Neural cell (in vitro differentiated cells): Measurements from ENCODE around the gene LMOD1. TPM values are rescaled to one million over a fixed set of nuclear protein-coding genes. Genes with fewer than 3 reads are reported as not detected.

Experiments used
- H2AFZ ChIP-seq: fragments of 200-600, 300-800 bp; sonication (generic), shearing (Covaris generic); 2 replicates; pipeline ENCODE4 v1.6.0; 2014; ENCODE audit warnings: low read depth, mild to moderate bottlenecking, antibody characterized with exemption, low read length, moderate library complexity
- H3F3A ChIP-seq: fragments of 200-600 bp; shearing (Covaris generic); 2 replicates; pipeline ENCODE4 v1.6.1; 2016; ENCODE audit warnings: mild to moderate bottlenecking, moderate library complexity, mixed read lengths, antibody characterized with exemption, low read length; ENCODE audit not compliant: insufficient read depth, poor library complexity, severe bottlenecking
- H3K27ac ChIP-seq: fragments of 200-600, 300-800 bp; sonication (generic), shearing (Covaris generic); 2 replicates; pipeline ENCODE4 v1.5.1; 2014; ENCODE audit warnings: mild to moderate bottlenecking, low read length, moderate library complexity
- H3K27me3 ChIP-seq: fragments of 300-800, 200-600 bp; sonication (generic), shearing (Covaris generic); 2 replicates; pipeline ENCODE4 v1.6.0; 2014; ENCODE audit warnings: mild to moderate bottlenecking, low read depth, low read length, moderate library complexity; ENCODE audit not compliant: insufficient read depth
- H3K36me3 ChIP-seq: fragments of 300-800, 200-600 bp; sonication (generic), shearing (Covaris generic); 2 replicates; pipeline ENCODE4 v1.5.1; 2014; ENCODE audit warnings: mild to moderate bottlenecking, antibody characterized with exemption, low read length, moderate library complexity; ENCODE audit not compliant: insufficient read depth
- H3K4me2 ChIP-seq: fragments of 300-800, 200-600 bp; sonication (generic), shearing (Covaris generic); 2 replicates; pipeline ENCODE4 v1.6.0; 2014; ENCODE audit warnings: mild to moderate bottlenecking, low read length
- H3K4me3 ChIP-seq: fragments of 300-800, 200-600 bp; sonication (generic), shearing (Covaris generic); 2 replicates; pipeline ENCODE4 v1.5.1; 2014; ENCODE audit warnings: mild to moderate bottlenecking, low read length, moderate library complexity
- H3K79me2 ChIP-seq: fragments of 200-600 bp; shearing (Covaris generic); replicated peaks from 2 replicates; pipeline ENCODE4 v1.6.0; 2014; ENCODE audit warnings: mild to moderate bottlenecking, low read length, moderate library complexity; ENCODE audit not compliant: insufficient read depth
- H3K9ac ChIP-seq: fragments of 300-800, 200-600 bp; sonication (generic), shearing (Covaris generic); 2 replicates; pipeline ENCODE4 v1.6.1; 2016; ENCODE audit warnings: mild to moderate bottlenecking, low read length, mixed read lengths
- H3K9me2 ChIP-seq: fragments of 200-600 bp; shearing (Covaris generic); 2 replicates; pipeline ENCODE4 v1.6.1; 2016; ENCODE audit warnings: mild to moderate bottlenecking, low read length, mixed read lengths; ENCODE audit not compliant: insufficient read depth
- H3K9me3 ChIP-seq: fragments of 200-600, 300-800 bp; sonication (generic), shearing (Covaris generic); 2 replicates; pipeline ENCODE4 v1.6.1; 2016; ENCODE audit warnings: mild to moderate bottlenecking, mixed run types, low read length, moderate library complexity, mixed read lengths
- H4K20me1 ChIP-seq: fragments of 200-600 bp; shearing (Covaris generic); 2 replicates; pipeline ENCODE4 v1.6.1; 2016; ENCODE audit warnings: mild to moderate bottlenecking, mixed run types; ENCODE audit not compliant: insufficient read depth
- CTCF ChIP-seq: fragments of 450-650 bp; IDR thresholded peaks from 2 replicates; pipeline ENCODE4 v1.5.1; 2014; ENCODE audit warnings: antibody characterized with exemption, mild to moderate bottlenecking, moderate library complexity; ENCODE audit not compliant: poor library complexity, severe bottlenecking
- EP300 ChIP-seq: fragments of 450-650 bp; conservative IDR thresholded peaks from 2 replicates; pipeline ENCODE4 v1.6.1; 2014; ENCODE audit warnings: antibody characterized with exemption, mild to moderate bottlenecking, moderate library complexity; ENCODE audit not compliant: poor library complexity, severe bottlenecking
- EZH2 ChIP-seq: fragments of 200-600, 300-800 bp; shearing (Covaris generic), sonication (generic); IDR thresholded peaks from 2 replicates; pipeline ENCODE4 v1.6.1; 2014; ENCODE audit warnings: antibody characterized with exemption, low read length, borderline replicate concordance, mild to moderate bottlenecking; ENCODE audit not compliant: insufficient read depth, poor library complexity, severe bottlenecking
- MXI1 ChIP-seq: fragments of 450-650 bp; conservative IDR thresholded peaks from 2 replicates; pipeline ENCODE4 v1.6.1; 2014; ENCODE audit warnings: antibody characterized with exemption, mild to moderate bottlenecking; ENCODE audit not compliant: poor library complexity, severe bottlenecking
- POLR2AphosphoS5 ChIP-seq: IDR thresholded peaks from 2 replicates; pipeline ENCODE4 v1.6.1; 2012
- RAD21 ChIP-seq: fragments of 450-650 bp; conservative IDR thresholded peaks from 2 replicates; pipeline ENCODE4 v1.6.1; 2014; ENCODE audit warnings: antibody characterized with exemption, mild to moderate bottlenecking, moderate library complexity
- SMC3 ChIP-seq: fragments of 450-650 bp; conservative IDR thresholded peaks from 2 replicates; pipeline ENCODE4 v1.6.1; 2014; ENCODE audit warnings: antibody characterized with exemption, mild to moderate bottlenecking, moderate library complexity; ENCODE audit not compliant: poor library complexity
- TAF1 ChIP-seq: IDR thresholded peaks from 2 replicates; pipeline ENCODE4 v1.6.1; 2012; ENCODE audit warnings: low read depth
- polyA plus RNA-seq: library from polyadenylated mRNA; depleted of rRNA; stranded (reverse); fragments of >200 nt; gene quantifications from 2 replicates; pipeline ENCODE4 v1.2.3, GENCODE V29; 2014
- TF ChIP-seq, protein P1 (sequence below): IDR thresholded peaks from 2 replicates; pipeline ENCODE4 v1.6.1; 2012; ENCODE audit warnings: borderline replicate concordance

LMOD1 gene
- polyA plus RNA-seq, 1 donor from 2014 or later, result not detected

DNA sequence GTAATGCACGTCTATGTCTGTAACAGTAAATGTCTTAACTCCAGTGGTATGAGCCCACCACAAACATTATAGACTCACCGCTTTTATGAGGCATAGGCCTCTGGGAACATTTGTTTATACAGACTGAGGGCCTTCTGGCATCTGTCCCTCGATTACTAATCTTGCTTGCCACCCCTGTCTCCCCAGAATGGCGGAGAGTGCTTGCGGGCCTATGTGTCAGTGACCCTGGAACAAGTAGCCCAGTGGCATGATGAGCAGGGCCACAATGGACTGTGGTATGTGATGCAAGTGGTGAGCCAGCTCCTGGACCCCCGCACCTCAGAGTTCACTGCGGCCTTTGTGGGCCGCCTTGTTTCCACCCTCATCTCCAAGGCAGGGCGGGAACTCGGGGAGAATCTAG, 76.0 kb downstream of the LMOD1 start:
- no peak overlapping the region for H3K9ac ChIP-seq
- H3K9me3 ChIP-seq, result no peaks in the 10 kb centered on the region
- no peaks in the 10 kb centered on the region for H3K9me2 ChIP-seq
- peaks cover 36% of the 10 kb centered on the region for H3K36me3 ChIP-seq
- no peaks in the 10 kb centered on the region for H3K27me3 ChIP-seq
- no peak for TF ChIP-seq POLR2AphosphoS5
- no peak for TF ChIP-seq MXI1
- TF ChIP-seq CTCF, result no peak
- no peak for TF ChIP-seq SMC3
- TF ChIP-seq EP300, result no peak
- TF ChIP-seq EZH2, result no peak
- TF ChIP-seq, protein P1, sequence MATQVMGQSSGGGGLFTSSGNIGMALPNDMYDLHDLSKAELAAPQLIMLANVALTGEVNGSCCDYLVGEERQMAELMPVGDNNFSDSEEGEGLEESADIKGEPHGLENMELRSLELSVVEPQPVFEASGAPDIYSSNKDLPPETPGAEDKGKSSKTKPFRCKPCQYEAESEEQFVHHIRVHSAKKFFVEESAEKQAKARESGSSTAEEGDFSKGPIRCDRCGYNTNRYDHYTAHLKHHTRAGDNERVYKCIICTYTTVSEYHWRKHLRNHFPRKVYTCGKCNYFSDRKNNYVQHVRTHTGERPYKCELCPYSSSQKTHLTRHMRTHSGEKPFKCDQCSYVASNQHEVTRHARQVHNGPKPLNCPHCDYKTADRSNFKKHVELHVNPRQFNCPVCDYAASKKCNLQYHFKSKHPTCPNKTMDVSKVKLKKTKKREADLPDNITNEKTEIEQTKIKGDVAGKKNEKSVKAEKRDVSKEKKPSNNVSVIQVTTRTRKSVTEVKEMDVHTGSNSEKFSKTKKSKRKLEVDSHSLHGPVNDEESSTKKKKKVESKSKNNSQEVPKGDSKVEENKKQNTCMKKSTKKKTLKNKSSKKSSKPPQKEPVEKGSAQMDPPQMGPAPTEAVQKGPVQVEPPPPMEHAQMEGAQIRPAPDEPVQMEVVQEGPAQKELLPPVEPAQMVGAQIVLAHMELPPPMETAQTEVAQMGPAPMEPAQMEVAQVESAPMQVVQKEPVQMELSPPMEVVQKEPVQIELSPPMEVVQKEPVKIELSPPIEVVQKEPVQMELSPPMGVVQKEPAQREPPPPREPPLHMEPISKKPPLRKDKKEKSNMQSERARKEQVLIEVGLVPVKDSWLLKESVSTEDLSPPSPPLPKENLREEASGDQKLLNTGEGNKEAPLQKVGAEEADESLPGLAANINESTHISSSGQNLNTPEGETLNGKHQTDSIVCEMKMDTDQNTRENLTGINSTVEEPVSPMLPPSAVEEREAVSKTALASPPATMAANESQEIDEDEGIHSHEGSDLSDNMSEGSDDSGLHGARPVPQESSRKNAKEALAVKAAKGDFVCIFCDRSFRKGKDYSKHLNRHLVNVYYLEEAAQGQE, result no peak
- no peak for TF ChIP-seq RAD21
- no peak for TF ChIP-seq TAF1
- H3K79me2 ChIP-seq, result no peaks in the 10 kb centered on the region
- H4K20me1 ChIP-seq, result no peaks in the 10 kb centered on the region
- H3K4me3 ChIP-seq, result no peak overlapping the region
- no peak overlapping the region for H2AFZ ChIP-seq
- no peak overlapping the region for H3K27ac ChIP-seq
- H3K4me2 ChIP-seq, result no peak overlapping the region
- H3F3A ChIP-seq, result no peaks in the 10 kb centered on the region

DNA sequence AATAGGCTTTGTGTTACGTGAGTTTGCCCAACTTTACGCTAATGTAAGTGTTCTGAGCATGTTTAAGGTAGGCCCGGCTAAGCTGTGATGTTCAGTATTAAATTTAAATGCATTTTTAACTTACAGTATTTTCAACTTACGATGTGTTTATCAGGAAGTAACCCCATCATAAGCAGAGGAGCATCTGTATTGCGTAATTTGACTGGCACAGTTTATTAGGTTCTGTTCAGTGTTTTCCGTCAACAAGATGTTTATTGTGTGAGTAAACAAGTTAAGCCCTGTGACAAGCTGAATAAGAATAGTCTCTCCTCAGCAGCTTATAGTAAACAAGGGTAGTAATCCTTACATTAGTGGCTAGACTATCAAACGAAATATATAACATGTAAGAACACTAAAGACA, 84.9 kb downstream of the LMOD1 start:
- H3K36me3 ChIP-seq, result peaks cover 7% of the 10 kb centered on the region
- no peak overlapping the region for H2AFZ ChIP-seq
- H3K79me2 ChIP-seq, result no peaks in the 10 kb centered on the region
- H3K9ac ChIP-seq, result no peak overlapping the region
- no peaks in the 10 kb centered on the region for H4K20me1 ChIP-seq
- no peak overlapping the region for H3K4me2 ChIP-seq
- no peaks in the 10 kb centered on the region for H3K9me2 ChIP-seq
- H3K27ac ChIP-seq, result no peak overlapping the region
- no peak overlapping the region for H3K4me3 ChIP-seq
- H3K9me3 ChIP-seq, result no peaks in the 10 kb centered on the region
- H3K27me3 ChIP-seq, result no peaks in the 10 kb centered on the region
- no peaks in the 10 kb centered on the region for H3F3A ChIP-seq
- no peak for TF ChIP-seq CTCF
- TF ChIP-seq EZH2, result no peak
- no peak for TF ChIP-seq TAF1
- TF ChIP-seq EP300, result no peak
- TF ChIP-seq SMC3, result no peak
- TF ChIP-seq, protein P1, result no peak
- no peak for TF ChIP-seq POLR2AphosphoS5
- no peak for TF ChIP-seq RAD21
- no peak for TF ChIP-seq MXI1
